Measurements from ENCODE around the gene MBD3L2.
"Not testable (repeated sequence)": the region's sequence is repeated elsewhere in the genome, so short reads cannot be mapped to it uniquely, and the experiment has no call there.

Gene MBD3L2

DNA sequence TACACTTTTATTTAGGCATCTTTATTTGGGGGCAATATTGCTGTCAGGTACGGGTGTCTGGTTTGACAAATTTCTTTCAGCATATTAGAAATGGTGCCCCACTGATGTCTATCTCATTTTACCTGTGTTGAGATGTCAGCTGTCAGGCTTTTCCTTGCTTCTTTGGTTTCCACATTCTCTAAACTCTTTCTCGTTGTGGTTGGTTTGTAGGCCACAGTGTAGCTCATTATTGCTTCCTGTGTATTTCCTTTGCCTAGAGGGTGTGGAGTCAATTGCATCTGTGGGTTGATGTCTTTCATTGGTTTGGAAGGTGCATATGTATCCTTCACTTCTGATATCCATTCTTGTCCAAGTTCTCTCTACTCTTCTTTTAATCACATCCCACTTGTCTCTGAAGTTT is 10.9 kb downstream of the MBD3L2 start:
- DNase-seq, result not testable (repeated sequence)

DNA sequence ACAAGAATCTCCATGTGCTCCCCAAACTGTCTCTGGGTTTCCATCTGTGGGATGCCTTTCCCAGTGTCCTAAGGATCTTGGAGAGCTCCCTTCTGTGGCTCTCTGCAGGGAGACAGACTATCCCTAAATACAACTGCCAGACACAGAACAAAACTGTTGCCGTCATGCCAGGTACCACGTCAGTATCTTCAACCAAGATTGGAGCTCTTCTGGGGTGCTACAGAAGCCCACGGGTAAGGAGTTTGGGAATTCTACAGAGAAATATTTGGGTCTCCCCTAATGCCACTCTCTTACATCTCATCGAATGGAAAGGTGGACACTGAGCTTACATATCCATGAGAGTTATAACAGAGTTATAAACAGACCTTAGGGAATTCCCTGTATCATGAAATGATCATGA is 14.2 kb downstream of the MBD3L2 start:
- no peak for DNase-seq

DNA sequence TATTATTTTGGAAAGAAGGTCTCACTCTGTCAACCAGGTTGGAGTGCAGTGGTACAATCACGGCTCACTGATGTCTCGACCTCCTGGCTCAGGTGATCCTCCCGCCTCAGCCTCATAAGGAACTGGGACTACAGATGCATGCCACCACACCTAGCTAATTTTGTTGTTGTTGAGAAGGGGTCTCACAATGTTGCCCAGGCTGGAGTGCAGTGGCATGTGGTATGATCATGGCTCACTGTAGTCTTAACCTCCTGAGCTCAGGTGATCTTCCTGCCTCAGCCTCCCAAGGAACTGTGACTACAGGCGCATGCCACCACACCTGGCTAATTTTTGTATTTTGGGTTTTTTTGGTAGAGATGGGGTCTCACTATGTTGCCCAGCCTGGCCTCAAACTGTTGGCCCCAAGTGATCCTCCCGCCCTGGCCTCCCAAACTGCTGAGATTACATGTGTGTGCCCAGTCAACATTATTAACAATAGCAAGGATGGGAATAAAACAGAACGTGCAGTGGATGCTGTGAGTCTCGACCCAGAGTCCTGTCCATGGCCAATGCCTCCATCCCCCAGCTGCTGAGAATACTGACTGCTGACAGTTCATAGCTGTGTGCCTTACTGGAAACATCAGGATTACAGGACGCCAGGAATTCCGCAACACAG is 14.8 kb downstream of the MBD3L2 start:
- no peak for DNase-seq

DNA sequence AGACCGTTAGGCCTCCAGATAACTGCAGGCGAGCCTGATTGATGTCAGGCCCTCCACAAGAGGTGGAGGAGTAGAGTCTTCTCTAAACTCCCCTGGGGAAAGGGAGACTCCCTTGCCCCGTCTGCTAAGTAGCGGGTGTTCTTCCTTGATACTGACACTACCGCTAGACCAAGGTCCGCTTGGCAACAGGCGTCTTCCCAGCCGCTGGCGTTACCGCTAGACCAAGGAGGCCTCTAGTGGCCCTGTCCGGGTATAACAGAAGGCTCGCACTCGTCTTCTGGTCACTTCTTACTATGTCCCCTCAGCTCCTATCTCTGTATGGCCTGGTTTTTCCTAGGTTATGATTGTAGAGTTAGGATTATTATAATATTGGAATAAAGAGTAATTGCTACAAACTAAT is 18.0 kb downstream of the MBD3L2 start:
- DNase-seq, result peak in 5 of 56 donors; percentile 1 to 3 (median 1)

DNA sequence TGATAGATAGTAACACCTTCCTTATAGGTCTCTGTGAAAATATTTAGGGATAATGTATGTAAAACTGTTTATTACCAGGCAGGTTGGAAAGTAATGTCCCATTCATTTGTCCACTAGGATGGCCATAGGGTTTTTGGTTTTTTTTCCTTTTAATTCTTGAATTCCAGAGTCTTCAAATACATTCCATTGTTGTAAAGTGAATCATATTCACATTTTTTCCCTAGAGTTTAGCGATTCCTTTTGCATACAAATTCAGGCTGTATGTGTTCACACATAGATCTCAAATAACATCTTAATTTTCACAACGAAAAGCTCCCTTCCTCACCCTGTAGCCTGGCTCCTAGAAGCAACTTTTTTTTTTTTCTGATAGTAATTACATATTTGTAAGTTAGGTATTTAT is 18.6 kb downstream of the MBD3L2 start:
- no peak for DNase-seq

DNA sequence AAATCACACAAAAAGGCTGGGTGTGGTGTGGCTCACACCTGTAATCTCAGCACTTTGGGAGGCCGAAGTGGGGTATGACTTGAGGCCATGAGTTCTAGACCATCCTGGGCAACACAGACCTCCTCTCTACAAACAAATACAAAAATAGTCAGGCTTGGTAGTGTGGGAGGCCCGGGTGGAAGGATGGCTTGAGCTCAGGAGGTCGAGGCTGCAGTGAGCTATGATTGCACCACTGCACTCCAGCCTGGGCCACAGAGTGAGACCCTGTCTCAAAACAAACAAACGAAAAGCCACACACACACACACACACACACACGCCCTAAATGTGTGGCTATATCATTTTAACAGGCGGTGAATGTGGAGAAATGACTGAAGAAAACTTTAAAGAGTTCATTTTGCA is 19.5 kb downstream of the MBD3L2 start:
- no peak for DNase-seq

DNA sequence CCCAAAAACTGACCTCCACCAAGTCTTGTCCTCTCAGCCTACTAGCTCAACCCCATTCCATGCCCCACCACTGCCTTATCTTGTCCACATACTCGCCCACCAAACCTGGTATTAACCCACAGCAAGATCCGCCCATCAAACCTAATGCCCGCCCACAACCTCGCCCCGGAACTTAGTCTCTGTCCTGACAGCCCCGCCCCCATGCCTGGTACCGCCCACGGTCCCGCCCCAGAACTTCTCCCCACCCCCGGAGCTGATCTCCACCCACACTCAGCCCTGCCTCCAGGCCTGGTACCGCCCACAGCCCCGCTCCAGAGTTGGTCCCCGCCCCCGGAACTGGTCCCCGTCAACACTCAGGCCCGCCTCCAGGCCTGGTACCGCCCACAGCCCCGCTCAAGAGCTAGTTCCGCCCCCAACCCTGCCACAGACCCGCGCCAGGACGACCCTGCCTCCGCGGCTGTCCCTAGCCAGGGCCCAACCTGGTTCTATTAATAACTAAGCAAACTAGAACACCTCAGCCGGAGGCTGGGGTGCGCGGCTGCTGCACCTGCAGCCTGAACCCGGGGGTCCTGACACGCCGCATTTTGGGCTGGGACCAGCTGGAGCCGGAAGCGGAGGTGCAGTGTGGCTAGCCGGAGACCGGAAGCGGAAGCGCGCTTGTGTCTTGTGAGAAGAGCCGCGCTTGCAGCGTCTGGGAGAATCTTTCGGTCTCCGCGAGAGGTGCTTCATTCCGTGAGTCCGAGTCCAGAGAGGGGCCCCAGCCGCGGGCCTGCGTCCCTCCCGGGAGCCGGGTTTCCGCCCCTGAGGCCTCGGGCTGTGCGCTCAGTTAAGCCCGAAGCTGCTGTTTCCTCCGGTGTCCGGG is 20.2 kb downstream of the MBD3L2 start, which contains the start of gene ZNF557:
TSS of gene ZNF557 (plus strand) at position 662 of the 862 bp plus-strand sequence. CDS start 5,372 bp downstream, outside the sequence.
- peak; percentile 29 to 100 (median 97) for DNase-seq

DNA sequence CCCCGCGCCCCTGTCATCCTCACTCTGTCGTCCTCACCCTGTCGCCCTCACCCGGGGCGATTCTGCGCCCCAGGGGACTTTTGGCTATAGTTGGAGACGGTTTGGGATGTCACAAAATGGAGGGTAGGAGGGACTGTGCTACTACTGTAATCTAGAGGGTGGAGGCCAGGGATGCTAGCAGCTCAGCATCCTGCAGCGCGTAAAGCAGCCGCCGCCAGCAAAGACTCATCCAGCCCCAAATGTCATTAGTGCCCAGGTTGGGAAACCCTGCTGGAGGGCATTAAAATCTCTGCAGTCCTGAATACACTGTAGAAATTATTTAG is 20.7 kb downstream of the MBD3L2 start:
- peak in 1 of 56 donors; percentile 18 for DNase-seq

DNA sequence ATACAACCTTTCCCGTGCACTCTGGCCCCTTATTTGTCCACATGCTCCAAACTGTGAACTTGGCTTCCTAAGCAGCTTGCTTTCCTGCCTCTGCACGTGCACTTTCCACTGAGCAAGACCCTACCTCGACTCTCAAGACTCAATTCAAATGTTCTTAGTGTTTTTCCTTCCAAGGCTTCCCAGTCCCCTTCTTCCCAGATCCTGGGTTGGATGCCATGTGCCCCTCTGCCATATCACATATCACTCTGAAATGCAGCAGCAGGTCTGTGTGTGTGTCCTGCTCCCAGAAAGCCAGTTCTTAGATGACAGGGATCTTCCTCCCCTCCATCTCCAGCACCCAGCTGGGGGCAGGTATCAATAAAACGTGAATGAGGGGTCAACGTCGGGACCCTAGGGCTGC is 23.4 kb downstream of the MBD3L2 start:
- DNase-seq, result no peak

DNA sequence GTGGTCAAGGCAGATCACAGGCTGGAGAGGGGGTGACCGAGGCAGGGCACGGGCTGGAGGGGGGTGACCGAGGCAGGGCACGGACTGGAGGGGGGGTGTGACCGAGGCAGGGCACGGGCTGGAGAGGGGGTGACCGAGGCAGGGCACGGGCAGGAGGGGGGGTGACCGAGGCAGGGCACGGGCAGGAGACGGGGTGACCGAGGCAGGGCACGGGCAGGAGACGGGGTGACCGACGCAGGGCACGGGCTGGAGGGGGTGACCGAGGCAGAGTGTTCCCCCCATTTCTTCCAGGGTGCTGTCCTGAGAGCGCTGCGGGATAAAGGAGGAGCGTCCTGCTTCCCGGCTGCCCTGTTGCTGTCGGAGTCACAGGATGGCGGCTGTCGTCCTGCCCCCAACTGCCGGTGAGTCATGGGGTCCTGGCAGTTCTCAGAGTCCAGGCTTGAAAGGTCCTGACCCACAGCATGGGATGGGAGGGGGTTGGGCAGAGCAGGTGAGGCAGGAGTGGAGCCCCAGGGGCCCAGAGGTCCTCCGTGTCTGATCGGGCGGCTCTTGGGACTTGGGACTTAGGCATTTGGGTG is 25.7 kb downstream of the MBD3L2 start:
- no peak for DNase-seq

DNA sequence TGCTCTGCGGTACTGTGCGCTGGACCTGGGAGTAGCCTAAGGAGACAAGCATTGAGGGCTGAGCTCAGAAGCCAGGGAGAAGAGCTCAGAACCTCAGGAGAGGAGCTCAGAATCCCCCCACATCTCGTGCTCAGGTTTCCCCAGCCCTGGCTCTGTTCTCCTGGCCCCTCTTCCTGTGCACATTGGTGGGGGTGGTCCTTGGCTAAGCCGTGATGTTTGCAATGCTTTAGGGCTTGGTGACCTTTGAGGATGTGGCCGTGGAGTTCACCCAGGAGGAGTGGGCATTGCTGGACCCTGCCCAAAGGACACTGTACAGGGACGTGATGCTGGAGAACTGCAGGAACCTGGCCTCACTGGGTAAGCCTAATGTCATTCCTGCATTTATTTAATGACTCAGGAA is 27.0 kb downstream of the MBD3L2 start:
- DNase-seq, result no peak

DNA sequence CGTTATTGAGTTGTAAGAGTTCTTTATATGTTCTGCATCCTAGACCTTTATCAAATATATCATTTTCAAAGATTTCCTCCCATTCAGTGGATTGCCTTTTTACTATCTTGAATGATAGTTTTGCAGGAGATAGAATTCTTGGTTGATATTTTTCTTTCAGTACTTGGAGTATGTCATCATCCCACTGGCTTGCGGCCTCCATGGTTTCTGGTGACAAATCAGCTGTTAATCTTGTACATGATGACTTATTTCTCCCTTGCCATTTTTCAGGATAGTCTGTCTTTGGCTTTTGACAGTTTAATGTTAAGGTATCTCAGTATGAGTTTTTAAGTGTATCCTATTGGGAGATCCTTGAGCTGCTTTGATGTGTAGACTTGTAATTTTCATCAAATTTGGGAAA is 28.9 kb downstream of the MBD3L2 start:
- DNase-seq, result no peak

DNA sequence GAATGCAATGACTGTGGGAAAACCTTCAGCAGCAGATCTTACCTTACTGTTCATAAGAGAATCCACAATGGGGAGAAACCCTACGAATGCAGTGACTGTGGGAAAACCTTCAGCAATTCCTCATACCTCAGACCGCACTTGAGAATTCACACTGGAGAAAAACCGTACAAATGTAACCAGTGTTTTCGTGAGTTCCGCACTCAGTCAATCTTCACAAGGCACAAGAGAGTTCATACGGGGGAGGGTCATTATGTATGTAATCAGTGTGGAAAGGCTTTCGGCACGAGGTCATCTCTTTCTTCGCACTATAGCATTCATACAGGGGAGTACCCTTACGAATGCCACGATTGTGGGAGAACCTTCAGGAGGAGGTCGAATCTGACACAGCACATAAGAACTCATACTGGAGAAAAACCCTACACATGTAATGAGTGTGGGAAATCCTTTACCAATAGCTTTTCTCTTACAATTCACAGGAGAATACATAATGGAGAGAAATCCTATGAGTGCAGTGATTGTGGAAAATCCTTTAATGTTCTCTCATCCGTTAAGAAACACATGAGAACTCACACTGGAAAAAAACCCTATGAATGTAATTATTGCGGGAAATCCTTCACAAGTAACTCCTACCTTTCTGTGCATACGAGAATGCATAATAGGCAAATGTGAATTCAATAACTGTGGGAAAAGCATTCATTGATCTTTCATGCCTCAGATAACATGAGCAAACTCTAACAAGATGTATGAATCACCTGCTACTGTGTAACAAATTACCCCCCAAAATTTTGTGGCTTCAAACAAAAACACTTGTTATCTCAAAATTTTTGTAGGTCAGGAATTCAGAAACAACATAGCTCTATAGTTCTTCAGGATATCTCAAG is 34.2 kb downstream of the MBD3L2 start:
- no peak for DNase-seq

DNA sequence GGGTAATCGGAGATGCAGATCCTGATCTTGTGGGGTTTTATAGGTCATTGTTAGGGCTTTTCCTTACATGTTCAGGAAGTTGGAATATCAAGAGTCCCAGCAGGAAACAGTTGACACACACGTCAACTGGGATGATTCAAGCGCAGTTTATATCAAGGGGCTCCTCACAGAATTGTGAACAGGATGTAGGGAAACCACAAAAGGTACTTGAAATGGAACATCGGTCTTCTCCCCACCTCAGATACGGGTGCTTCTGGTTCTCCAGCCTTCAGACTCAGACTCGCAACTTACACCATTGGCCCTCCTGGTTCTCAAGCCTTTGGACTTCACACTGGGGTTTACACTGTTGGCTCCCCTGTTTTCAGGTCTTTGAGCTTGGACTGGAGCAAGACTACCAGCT is 39.9 kb downstream of the MBD3L2 start:
- no peak for DNase-seq

DNA sequence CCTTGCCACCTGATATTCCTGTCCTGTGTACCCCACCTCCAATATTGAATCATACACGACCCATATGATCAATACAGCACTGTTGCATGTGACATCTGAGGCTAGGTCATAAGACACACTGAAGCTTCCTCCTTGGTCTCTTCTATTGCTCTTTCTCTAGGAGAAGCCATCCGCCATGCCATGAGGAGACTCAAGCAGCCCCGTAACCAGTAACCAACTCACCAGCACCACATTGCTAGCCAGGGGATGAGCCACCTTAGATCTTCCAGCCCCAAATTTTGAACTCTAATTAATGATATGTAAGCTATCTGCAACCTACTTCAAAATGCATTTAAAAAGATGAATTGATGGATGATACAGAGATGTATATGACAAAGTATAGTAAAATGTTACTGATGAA is 49.0 kb downstream of the MBD3L2 start:
- DNase-seq, result no peak

DNA sequence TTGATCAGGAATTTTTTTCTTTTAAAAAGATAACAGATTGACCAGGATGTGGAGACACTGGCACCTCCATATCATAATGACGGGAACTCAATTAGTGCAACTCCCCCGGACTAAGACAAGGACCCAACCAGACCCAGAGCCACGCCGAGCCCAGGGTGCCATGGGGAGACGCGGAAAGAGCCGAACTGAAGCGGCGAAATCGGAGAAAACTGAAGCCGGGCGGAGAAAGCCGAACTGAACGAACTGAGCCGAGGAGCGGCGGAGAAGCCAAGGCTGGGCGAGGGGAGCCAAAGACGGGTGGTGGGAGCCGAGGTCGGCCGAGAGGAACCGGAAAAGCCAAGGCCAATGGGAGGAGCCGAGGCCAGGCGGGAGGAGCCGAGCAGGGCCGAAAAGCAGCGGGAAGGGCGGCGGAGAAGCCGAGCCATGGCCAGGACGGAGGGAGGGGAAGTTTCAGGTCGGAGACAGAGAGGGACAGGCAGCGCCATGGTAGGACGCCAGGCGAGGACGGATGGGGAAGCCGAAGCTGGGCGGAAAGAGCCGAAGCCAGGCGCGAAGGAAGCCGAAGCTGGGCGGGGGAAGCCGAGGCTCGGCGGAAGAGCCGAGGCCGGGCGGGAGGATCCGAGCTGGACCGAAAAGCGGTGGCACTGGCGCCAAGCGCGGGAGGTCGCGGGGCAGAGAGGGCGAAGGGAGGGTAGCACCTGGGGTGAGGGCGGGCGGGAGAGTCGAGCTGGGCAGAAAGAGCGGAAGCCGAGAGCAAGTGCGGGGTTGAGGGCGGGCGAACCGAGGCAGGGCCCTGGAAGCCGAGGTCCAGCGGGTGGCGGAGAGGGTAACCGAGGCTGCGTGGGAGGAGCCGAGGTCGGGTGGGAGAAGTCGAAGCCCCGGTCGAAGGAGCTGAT is 49.8 kb downstream of the MBD3L2 start:
- DNase-seq, result peak; percentile 57 to 95 (median 88)

DNA sequence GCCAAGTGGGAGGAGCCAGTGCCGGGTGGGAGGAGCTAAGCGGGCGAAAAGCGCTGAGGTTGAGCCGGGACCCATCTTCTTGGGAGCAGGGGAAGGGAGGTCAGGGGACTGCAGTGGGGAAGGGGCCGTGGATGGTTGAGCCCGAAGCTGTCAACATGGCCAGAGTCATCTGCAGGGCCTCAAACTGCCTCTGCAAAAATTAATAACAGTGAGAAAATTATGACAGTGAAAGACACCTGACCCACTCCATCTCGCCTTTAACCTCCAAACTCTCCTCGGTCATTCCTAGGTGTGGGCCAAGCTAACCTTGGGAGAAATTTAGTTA is 50.4 kb downstream of the MBD3L2 start:
- no peak for DNase-seq
